Hepatocyte (in vitro differentiated cells): ENCODE results near the gene LIPA. TPM values are rescaled to one million over a fixed set of nuclear protein-coding genes. Genes with fewer than 3 reads are reported as not detected.
A peak's percentile ranks its signal among the peaks of the same experiment; 100 is the strongest.

ENCODE experiments used
- DNase-seq: peaks from one replicate; pipeline ENCODE4 v3.0.0-alpha.2; 2016; ENCODE audit warnings: low spot score
- H2AFZ ChIP-seq: fragments of 200-600 bp; sonication (generic); 2 replicates; pipeline ENCODE4 v1.6.0; 2016; ENCODE audit warnings: antibody characterized with exemption, mild to moderate bottlenecking
- H3K27ac ChIP-seq: fragments of 200-600 bp; sonication (generic); 2 replicates; pipeline ENCODE4 v1.5.1; 2016; ENCODE audit warnings: mild to moderate bottlenecking
- H3K27me3 ChIP-seq: fragments of 200-600 bp; sonication (generic); 2 replicates; pipeline ENCODE4 v1.6.1; 2016
- H3K36me3 ChIP-seq: fragments of 200-600 bp; sonication (generic); replicated peaks from 2 replicates; pipeline ENCODE4 v1.5.1; 2016; ENCODE audit warnings: low read depth; ENCODE audit not compliant: insufficient read depth
- H3K4me1 ChIP-seq: fragments of 200-600 bp; sonication (generic); 2 replicates; pipeline ENCODE4 v1.5.1; 2016; ENCODE audit warnings: mild to moderate bottlenecking, moderate library complexity; ENCODE audit not compliant: insufficient read depth
- H3K4me2 ChIP-seq: fragments of 200-600 bp; sonication (generic); 2 replicates; pipeline ENCODE4 v1.6.0; 2016
- H3K4me3 ChIP-seq: fragments of 200-600 bp; sonication (generic); 2 replicates; pipeline ENCODE4 v1.5.1; 2016; ENCODE audit warnings: mild to moderate bottlenecking
- H3K79me2 ChIP-seq: fragments of 200-600 bp; sonication (generic); 2 replicates; pipeline ENCODE4 v1.6.0; 2017; ENCODE audit warnings: mild to moderate bottlenecking
- H3K9me2 ChIP-seq: fragments of 200-600 bp; sonication (generic); replicated peaks from 2 replicates; pipeline ENCODE4 v1.6.0; 2017; ENCODE audit warnings: mild to moderate bottlenecking; ENCODE audit not compliant: insufficient read depth
- H3K9me3 ChIP-seq: fragments of 200-600 bp; sonication (generic); 2 replicates; pipeline ENCODE4 v1.5.1; 2016; ENCODE audit warnings: low read depth, mild to moderate bottlenecking
- H4K20me1 ChIP-seq: fragments of 200-600 bp; sonication (generic); 2 replicates; pipeline ENCODE4 v1.6.0; 2016; ENCODE audit warnings: mild to moderate bottlenecking; ENCODE audit not compliant: insufficient read depth, poor library complexity, severe bottlenecking
- CTCF ChIP-seq: fragments of 200-600 bp; sonication (generic); IDR thresholded peaks from 2 replicates; pipeline ENCODE4 v1.5.1; 2016; ENCODE audit warnings: antibody characterized with exemption, mild to moderate bottlenecking; ENCODE audit not compliant: poor library complexity
- EZH2 ChIP-seq: fragments of 200-600 bp; sonication (generic); IDR thresholded peaks from 2 replicates; pipeline ENCODE4 v1.6.1; 2016; ENCODE audit warnings: antibody characterized with exemption, mild to moderate bottlenecking, borderline replicate concordance
- EZH2phosphoT487 ChIP-seq: fragments of 200-600 bp; sonication (generic); IDR thresholded peaks from one replicate; pipeline ENCODE4 v1.6.1; 2018; ENCODE audit warnings: antibody characterized with exemption, mild to moderate bottlenecking, low read depth, moderate library complexity; ENCODE audit not compliant: unreplicated experiment, severe bottlenecking
- WGBS: methylation state at CpG from one replicate; pipeline ENCODE4 v1.1.6; 2016; ENCODE audit warnings: low lambda C conversion rate; ENCODE audit errors: missing lambda C conversion rate; 5-methylcytosine and 5-hydroxymethylcytosine counted together
- polyA plus RNA-seq: library from polyadenylated mRNA; unstranded; fragments of >200 nt; fragmentation: Nextera tagmentation; extraction: Ambion mirVana; gene quantifications from 2 replicates; pipeline ENCODE4 v1.2.1, GENCODE V29; 2016
- total RNA-seq: library from RNA; depleted of rRNA; stranded (reverse); fragments of >200 nt; gene quantifications from 2 replicates; pipeline ENCODE4 v1.2.3, GENCODE V29; 2014

The LIPA gene
- total and polyA plus RNA-seq, 2 experiments from 2014 or later = 144 to 148 TPM

- TF ChIP-seq CTCF (no peak), EZH2phosphoT487 (no peak), EZH2 (no peak)
- no peak for DNase-seq
These were observed 31.7 kb upstream of the LIPA start for GRCh38 chr10:89283025-89283935.

GRCh38 chr10:89281606-89282395 lies 30.2 kb upstream of the LIPA start:
- H2AFZ ChIP-seq = no peak overlapping the region
- no peaks in the 10 kb centered on the region for H3K36me3 ChIP-seq
- peaks cover 28% of the 10 kb centered on the region for H3K4me1 ChIP-seq
- TF ChIP-seq CTCF = no peak
- no peak for TF ChIP-seq EZH2phosphoT487
- no peak for TF ChIP-seq EZH2
- H3K9me2 ChIP-seq = no peaks in the 10 kb centered on the region
- no peak for DNase-seq
- H3K9me3 ChIP-seq = no peaks in the 10 kb centered on the region
- H3K4me3 ChIP-seq = no peak overlapping the region
- WGBS = 92% methylated on average over 4 of the region's 4 CpGs
- H4K20me1 ChIP-seq = no peaks in the 10 kb centered on the region
- no peak overlapping the region for H3K4me2 ChIP-seq
- H3K27me3 ChIP-seq = no peaks in the 10 kb centered on the region
- no peaks in the 10 kb centered on the region for H3K79me2 ChIP-seq
- H3K27ac ChIP-seq = no peak overlapping the region

More at GRCh38 chr10:89283025-89283935, 31.7 kb upstream of the LIPA start:
- peaks cover 20% of the 10 kb centered on the region for H3K4me1 ChIP-seq
- H3K36me3 ChIP-seq = no peaks in the 10 kb centered on the region
- peak overlapping the region; percentile 67 for H3K4me2 ChIP-seq
- no peaks in the 10 kb centered on the region for H3K9me2 ChIP-seq
- H3K79me2 ChIP-seq = no peaks in the 10 kb centered on the region
- H3K4me3 ChIP-seq = no peak overlapping the region
- 48% methylated on average over 6 of the region's 6 CpGs for WGBS
- H3K27me3 ChIP-seq = no peaks in the 10 kb centered on the region
- H3K27ac ChIP-seq = peak overlapping the region; percentile 74
- no peaks in the 10 kb centered on the region for H4K20me1 ChIP-seq
- no peaks in the 10 kb centered on the region for H3K9me3 ChIP-seq
- H2AFZ ChIP-seq = peak overlapping the region; percentile 34

- Histone ChIP-seq H3K4me1 (peaks cover 28% of the 10 kb centered on the region), H3K27me3 (no peaks in the 10 kb centered on the region), H3K4me3 (no peak overlapping the region), H4K20me1 (no peaks in the 10 kb centered on the region), H2AFZ (no peak overlapping the region), H3K79me2 (no peaks in the 10 kb centered on the region), H3K4me2 (no peak overlapping the region), H3K36me3 (no peaks in the 10 kb centered on the region), H3K9me2 (no peaks in the 10 kb centered on the region), H3K27ac (no peak overlapping the region), H3K9me3 (no peaks in the 10 kb centered on the region)
- TF ChIP-seq EZH2 (no peak), EZH2phosphoT487 (no peak), CTCF (no peak)
- no peak for DNase-seq
- 51% methylated on average over 3 of the region's 3 CpGs for WGBS
These were observed 28.9 kb upstream of the LIPA start for GRCh38 chr10:89280508-89280907.
